GM12878 (cell line): ENCODE measurements around the gene CENPH.

Experiments used
- CHD2 ChIP-seq: IDR thresholded peaks from 2 replicates; pipeline ENCODE4 v1.6.1; 2011; ENCODE audit warnings: low read depth, low read length, improper control_type of control experiment, borderline replicate concordance
- EP300 ChIP-seq, 2 experiments: fragments of 150-350 bp in 1 of 2; IDR thresholded peaks; 2 replicates each; pipeline ENCODE4 v1.6.1; 2011 to 2012; ENCODE audit warnings: low read depth in 2 of 2, low read length in 2 of 2, borderline replicate concordance in 1 of 2, improper control_type of control experiment in 1 of 2, inconsistent platforms in 1 of 2; ENCODE audit not compliant: control insufficient read depth in 1 of 2
- JUNB ChIP-seq: IDR thresholded peaks from 2 replicates; pipeline ENCODE4 v1.6.1; 2016; ENCODE audit warnings: antibody characterized with exemption, mild to moderate bottlenecking
- MEF2A ChIP-seq: IDR thresholded peaks from 2 replicates; pipeline ENCODE4 v1.6.1; 2011; ENCODE audit warnings: low read depth, mild to moderate bottlenecking, low read length, moderate library complexity; ENCODE audit not compliant: insufficient read depth
- POLR2A ChIP-seq: IDR thresholded peaks from 2 replicates; pipeline ENCODE4 v1.6.1; 2011; ENCODE audit warnings: low read depth, mild to moderate bottlenecking, low read length
- TCF7 ChIP-seq: IDR thresholded peaks from 2 replicates; pipeline ENCODE4 v1.6.1; 2014; ENCODE audit warnings: antibody characterized with exemption, borderline replicate concordance
- ZNF207 ChIP-seq: fragments of 450-650 bp; IDR thresholded peaks from 2 replicates; pipeline ENCODE4 v1.6.1; 2014; ENCODE audit warnings: antibody characterized with exemption, mild to moderate bottlenecking, borderline replicate concordance
- TF ChIP-seq, protein P1 (sequence below), 3 experiments: IDR thresholded peaks in 2 of 3; conservative IDR thresholded peaks in 1 of 3; 2 replicates each; pipeline ENCODE4 v1.5.1; 2011; ENCODE audit warnings: low read depth in 3 of 3, low read length in 3 of 3, mild to moderate bottlenecking in 3 of 3, control low read depth in 2 of 3, moderate library complexity in 2 of 3, inconsistent platforms in 1 of 3, mixed read lengths in 1 of 3; ENCODE audit not compliant: control insufficient read depth in 2 of 3, insufficient read depth in 1 of 3; ENCODE audit errors: extremely low read depth in 1 of 3

DNA sequence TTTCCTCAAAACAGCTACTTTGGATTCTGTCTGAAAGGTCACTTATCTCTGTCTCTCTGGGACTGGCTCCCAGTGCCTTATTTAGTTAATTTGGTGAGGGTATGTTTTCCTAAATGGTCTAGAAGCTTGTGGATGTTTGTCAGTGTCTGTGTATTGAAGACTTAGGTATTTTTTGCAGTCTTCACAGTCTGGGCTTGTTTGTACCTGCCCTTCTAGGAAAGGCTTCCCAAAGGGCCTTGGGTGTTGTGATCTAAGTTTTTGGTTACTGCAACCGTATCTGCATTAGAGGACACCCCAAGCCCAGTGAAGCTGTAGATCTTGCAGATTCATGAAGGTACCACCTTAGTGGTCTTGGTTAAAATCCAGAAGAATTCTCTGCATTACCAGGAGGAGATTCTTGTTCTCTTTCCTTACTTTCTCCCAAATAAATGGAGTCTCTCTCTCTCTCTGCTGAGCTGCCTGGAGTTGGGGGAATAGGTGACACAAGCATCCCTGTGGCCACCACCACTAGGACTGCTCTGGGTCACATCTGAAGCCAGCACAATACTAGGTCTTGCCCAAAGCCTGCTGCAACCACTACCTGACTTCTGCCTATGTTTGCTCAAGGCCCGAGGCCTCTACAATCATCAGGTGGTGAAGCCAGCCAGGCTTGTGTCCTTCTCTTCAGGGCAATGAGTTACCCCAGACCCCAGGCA, 40.3 kb upstream of the CENPH start:
- TF ChIP-seq, protein P1, sequence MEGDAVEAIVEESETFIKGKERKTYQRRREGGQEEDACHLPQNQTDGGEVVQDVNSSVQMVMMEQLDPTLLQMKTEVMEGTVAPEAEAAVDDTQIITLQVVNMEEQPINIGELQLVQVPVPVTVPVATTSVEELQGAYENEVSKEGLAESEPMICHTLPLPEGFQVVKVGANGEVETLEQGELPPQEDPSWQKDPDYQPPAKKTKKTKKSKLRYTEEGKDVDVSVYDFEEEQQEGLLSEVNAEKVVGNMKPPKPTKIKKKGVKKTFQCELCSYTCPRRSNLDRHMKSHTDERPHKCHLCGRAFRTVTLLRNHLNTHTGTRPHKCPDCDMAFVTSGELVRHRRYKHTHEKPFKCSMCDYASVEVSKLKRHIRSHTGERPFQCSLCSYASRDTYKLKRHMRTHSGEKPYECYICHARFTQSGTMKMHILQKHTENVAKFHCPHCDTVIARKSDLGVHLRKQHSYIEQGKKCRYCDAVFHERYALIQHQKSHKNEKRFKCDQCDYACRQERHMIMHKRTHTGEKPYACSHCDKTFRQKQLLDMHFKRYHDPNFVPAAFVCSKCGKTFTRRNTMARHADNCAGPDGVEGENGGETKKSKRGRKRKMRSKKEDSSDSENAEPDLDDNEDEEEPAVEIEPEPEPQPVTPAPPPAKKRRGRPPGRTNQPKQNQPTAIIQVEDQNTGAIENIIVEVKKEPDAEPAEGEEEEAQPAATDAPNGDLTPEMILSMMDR (IDR thresholded peaks at IDR 0.05 in 2 of 3, conservative IDR thresholded peaks at IDR 0.05 in 1 of 3; ENCODE audit: control insufficient read depth in 2 of 3, extremely low read depth in 1 of 3, insufficient read depth in 1 of 3, low read depth in 3 of 3, low read length in 3 of 3), result no peak
- TF ChIP-seq JUNB, result no peak
- no peak for TF ChIP-seq MEF2A
- TF ChIP-seq POLR2A, result no peak
- TF ChIP-seq TCF7, result no peak
- TF ChIP-seq CHD2, result no peak
- TF ChIP-seq EP300 (IDR thresholded peaks at IDR 0.05; ENCODE audit: borderline replicate concordance in 1 of 2, control insufficient read depth in 1 of 2, low read depth in 2 of 2, low read length in 2 of 2), result no peak
- no peak for TF ChIP-seq ZNF207
